Ishikawa (cell line): ENCODE results near the gene RLF.
A peak's percentile ranks its signal among the peaks of the same experiment; 100 is the strongest.

Source experiments
- CEBPB ChIP-seq: IDR thresholded peaks from 2 replicates; pipeline ENCODE4 v1.6.1; 2012
- CREB1 ChIP-seq: IDR thresholded peaks from 2 replicates; pipeline ENCODE4 v1.6.1; 2012; ENCODE audit warnings: low read depth
- EP300 ChIP-seq: IDR thresholded peaks from 2 replicates; pipeline ENCODE4 v1.6.1; 2012; ENCODE audit warnings: borderline replicate concordance
- FOXM1 ChIP-seq: IDR thresholded peaks from 2 replicates; pipeline ENCODE4 v1.6.1; 2012; ENCODE audit warnings: low read depth, borderline replicate concordance
- TAF1 ChIP-seq: IDR thresholded peaks from 2 replicates; pipeline ENCODE4 v1.6.1; 2012; ENCODE audit warnings: low read depth, mild to moderate bottlenecking
- TCF12 ChIP-seq: IDR thresholded peaks from 2 replicates; pipeline ENCODE4 v1.6.1; 2012; ENCODE audit warnings: low read depth
- TEAD4 ChIP-seq: IDR thresholded peaks from 2 replicates; pipeline ENCODE4 v1.6.1; 2012
- YY1 ChIP-seq: IDR thresholded peaks from 2 replicates; pipeline ENCODE4 v1.6.1; 2012; ENCODE audit warnings: low read depth
- TF ChIP-seq, protein P1 (sequence below): IDR thresholded peaks from 2 replicates; pipeline ENCODE4 v1.6.1; 2012
- TF ChIP-seq, protein P2 (sequence below): IDR thresholded peaks from 2 replicates; pipeline ENCODE4 v1.6.1; 2012; ENCODE audit warnings: low read depth, mild to moderate bottlenecking
- TF ChIP-seq, protein P3 (sequence below): IDR thresholded peaks from 2 replicates; pipeline ENCODE4 v1.6.1; 2012

DNA sequence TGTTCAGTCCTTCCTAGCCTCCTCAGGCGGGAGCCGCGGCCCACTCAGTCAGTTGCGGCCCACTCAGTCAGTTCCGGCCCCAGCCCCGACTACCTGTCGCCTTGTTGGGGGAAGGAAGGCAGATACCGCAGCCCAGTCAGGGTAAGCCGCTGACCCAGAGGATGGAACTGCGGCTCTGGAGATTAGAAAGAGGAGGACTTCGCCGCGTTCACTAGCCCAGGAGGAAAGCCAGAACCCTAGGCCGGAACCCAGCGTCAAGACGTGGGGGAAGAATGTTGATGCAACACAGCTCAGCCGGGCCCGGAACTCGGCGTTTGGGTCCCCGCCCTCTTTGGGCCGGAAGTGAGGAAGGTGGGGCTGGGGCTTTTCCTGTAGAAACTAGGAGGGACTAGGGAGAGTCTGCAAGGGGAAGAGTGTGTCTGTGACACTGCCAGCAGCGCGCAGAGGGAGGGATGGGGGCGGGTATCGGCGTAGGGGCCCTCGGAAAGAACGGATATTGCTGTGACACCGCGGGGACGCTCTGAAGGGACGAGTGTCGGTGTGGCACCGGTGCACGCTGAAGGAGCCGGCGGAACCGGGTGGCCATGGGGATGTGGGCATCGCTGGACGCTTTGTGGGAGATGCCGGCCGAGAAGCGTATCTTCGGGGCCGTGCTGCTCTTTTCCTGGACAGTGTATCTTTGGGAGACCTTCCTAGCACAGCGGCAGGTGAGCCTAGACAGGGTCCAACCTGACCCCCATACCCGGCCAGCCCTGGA is 96.7 kb downstream of the RLF start, which contains the start of gene ZMPSTE24:
- TF ChIP-seq FOXM1 (peak; percentile 55; the same call in 1 of the 2 replicates), CREB1 (peak; percentile 62; the same call in 1 of the 2 replicates), EP300 (peak; percentile 44), YY1 (peak; percentile 77), CEBPB (peak; percentile 47; the same call in 1 of the 2 replicates), TAF1 (peak; percentile 97), TCF12 (peak; percentile 70), TEAD4 (peak; percentile 52; the same call in 1 of the 2 replicates)
- TF ChIP-seq, protein P1, sequence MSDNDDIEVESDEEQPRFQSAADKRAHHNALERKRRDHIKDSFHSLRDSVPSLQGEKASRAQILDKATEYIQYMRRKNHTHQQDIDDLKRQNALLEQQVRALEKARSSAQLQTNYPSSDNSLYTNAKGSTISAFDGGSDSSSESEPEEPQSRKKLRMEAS, result peak; percentile 87
- TF ChIP-seq, protein P2, sequence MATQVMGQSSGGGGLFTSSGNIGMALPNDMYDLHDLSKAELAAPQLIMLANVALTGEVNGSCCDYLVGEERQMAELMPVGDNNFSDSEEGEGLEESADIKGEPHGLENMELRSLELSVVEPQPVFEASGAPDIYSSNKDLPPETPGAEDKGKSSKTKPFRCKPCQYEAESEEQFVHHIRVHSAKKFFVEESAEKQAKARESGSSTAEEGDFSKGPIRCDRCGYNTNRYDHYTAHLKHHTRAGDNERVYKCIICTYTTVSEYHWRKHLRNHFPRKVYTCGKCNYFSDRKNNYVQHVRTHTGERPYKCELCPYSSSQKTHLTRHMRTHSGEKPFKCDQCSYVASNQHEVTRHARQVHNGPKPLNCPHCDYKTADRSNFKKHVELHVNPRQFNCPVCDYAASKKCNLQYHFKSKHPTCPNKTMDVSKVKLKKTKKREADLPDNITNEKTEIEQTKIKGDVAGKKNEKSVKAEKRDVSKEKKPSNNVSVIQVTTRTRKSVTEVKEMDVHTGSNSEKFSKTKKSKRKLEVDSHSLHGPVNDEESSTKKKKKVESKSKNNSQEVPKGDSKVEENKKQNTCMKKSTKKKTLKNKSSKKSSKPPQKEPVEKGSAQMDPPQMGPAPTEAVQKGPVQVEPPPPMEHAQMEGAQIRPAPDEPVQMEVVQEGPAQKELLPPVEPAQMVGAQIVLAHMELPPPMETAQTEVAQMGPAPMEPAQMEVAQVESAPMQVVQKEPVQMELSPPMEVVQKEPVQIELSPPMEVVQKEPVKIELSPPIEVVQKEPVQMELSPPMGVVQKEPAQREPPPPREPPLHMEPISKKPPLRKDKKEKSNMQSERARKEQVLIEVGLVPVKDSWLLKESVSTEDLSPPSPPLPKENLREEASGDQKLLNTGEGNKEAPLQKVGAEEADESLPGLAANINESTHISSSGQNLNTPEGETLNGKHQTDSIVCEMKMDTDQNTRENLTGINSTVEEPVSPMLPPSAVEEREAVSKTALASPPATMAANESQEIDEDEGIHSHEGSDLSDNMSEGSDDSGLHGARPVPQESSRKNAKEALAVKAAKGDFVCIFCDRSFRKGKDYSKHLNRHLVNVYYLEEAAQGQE, result no peak; the same call in 1 of the 2 replicates
- TF ChIP-seq, protein P3, sequence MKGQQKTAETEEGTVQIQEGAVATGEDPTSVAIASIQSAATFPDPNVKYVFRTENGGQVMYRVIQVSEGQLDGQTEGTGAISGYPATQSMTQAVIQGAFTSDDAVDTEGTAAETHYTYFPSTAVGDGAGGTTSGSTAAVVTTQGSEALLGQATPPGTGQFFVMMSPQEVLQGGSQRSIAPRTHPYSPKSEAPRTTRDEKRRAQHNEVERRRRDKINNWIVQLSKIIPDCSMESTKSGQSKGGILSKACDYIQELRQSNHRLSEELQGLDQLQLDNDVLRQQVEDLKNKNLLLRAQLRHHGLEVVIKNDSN, result peak; percentile 50; the same call in 1 of the 2 replicates
